OCI-LY1 (cell line): ENCODE data around the gene TTC9.

Experiments used
- H2AFZ ChIP-seq: fragments of 200-600 bp; sonication (generic), shearing (Covaris generic); 2 replicates; pipeline ENCODE4 v1.6.0; 2014; ENCODE audit warnings: antibody characterized with exemption, mild to moderate bottlenecking, low read length
- H3F3A ChIP-seq: fragments of 200-600 bp; sonication (generic), shearing (Covaris generic); 2 replicates; pipeline ENCODE4 v1.6.0; 2014; ENCODE audit warnings: mild to moderate bottlenecking, antibody characterized with exemption, low read length, moderate library complexity; ENCODE audit not compliant: insufficient read depth
- H3K27ac ChIP-seq: fragments of 200-600 bp; sonication (generic); 2 replicates; pipeline ENCODE4 v1.5.1; 2014; ENCODE audit warnings: low read length, mixed run types, mild to moderate bottlenecking, low read depth; ENCODE audit not compliant: poor library complexity, severe bottlenecking
- H3K27me3 ChIP-seq: fragments of 200-600 bp; sonication (generic); 2 replicates; pipeline ENCODE4 v1.6.0; 2014; ENCODE audit warnings: antibody characterized with exemption, mild to moderate bottlenecking, low read length, moderate library complexity; ENCODE audit not compliant: insufficient read depth
- H3K36me3 ChIP-seq: fragments of 200-600 bp; sonication (generic); 2 replicates; pipeline ENCODE4 v1.6.1; 2014; ENCODE audit warnings: mild to moderate bottlenecking, antibody characterized with exemption, low read length, moderate library complexity, mixed read lengths; ENCODE audit not compliant: insufficient read depth
- H3K4me1 ChIP-seq: fragments of 200-600 bp; sonication (generic); 2 replicates; pipeline ENCODE4 v1.5.1; 2014; ENCODE audit warnings: mild to moderate bottlenecking, low read length, moderate library complexity; ENCODE audit not compliant: insufficient read depth, severe bottlenecking
- H3K4me2 ChIP-seq: fragments of 200-600 bp; sonication (generic), shearing (Covaris generic); 2 replicates; pipeline ENCODE4 v1.6.1; 2014; ENCODE audit warnings: low read length
- H3K4me3 ChIP-seq: fragments of 200-600 bp; sonication (generic); 2 replicates; pipeline ENCODE4 v1.5.1; 2014; ENCODE audit warnings: low read length, low read depth, mild to moderate bottlenecking, mixed read lengths; ENCODE audit not compliant: poor library complexity, severe bottlenecking
- H3K79me2 ChIP-seq: fragments of 200-600 bp; shearing (Covaris generic); 2 replicates; pipeline ENCODE4 v1.6.1; 2016; ENCODE audit warnings: mixed run types, low read length, mixed read lengths; ENCODE audit not compliant: insufficient read depth
- H3K9ac ChIP-seq: fragments of 200-600 bp; sonication (generic), shearing (Covaris generic); 2 replicates; pipeline ENCODE4 v1.6.1; 2014; ENCODE audit warnings: mild to moderate bottlenecking, low read length, mixed read lengths
- H3K9me2 ChIP-seq: fragments of 200-600 bp; sonication (generic), shearing (Covaris generic); 2 replicates; pipeline ENCODE4 v1.6.1; 2014; ENCODE audit warnings: low read depth, mild to moderate bottlenecking, low read length, mixed read lengths
- H3K9me3 ChIP-seq: fragments of 200-600 bp; shearing (Covaris generic); 2 replicates; pipeline ENCODE4 v1.6.1; 2014; ENCODE audit warnings: low read length, mixed read lengths
- H4K20me1 ChIP-seq: fragments of 200-600 bp; sonication (generic), shearing (Covaris generic); 2 replicates; pipeline ENCODE4 v1.6.0; 2016; ENCODE audit warnings: mild to moderate bottlenecking, low read length; ENCODE audit not compliant: insufficient read depth
- CTCF ChIP-seq: fragments of 200-600 bp; sonication (generic), shearing (Covaris generic); IDR thresholded peaks from 2 replicates; pipeline ENCODE4 v1.5.1; 2017; ENCODE audit warnings: mild to moderate bottlenecking, antibody characterized with exemption, low read length, moderate library complexity, mixed read lengths
- EZH2 ChIP-seq: fragments of 200-600 bp; sonication (generic), shearing (Covaris generic); IDR thresholded peaks from 2 replicates; pipeline ENCODE4 v1.8.0; 2017; ENCODE audit warnings: borderline replicate concordance, mixed run types, mild to moderate bottlenecking, antibody characterized with exemption, low read length, moderate library complexity, mixed read lengths

TTC9 gene

GRCh38 chr14:70660967-70661893 lies 19.5 kb downstream of the TTC9 start:
- Histone ChIP-seq H3K79me2 (0 out of 2 replicates have a peak, but pooled peaks cover 6% of the 10 kb centered on the region), H3K27ac (peak overlapping the region; percentile 99), H3K4me1 (peaks cover 100% of the 10 kb centered on the region), H3F3A (peaks cover 8% of the 10 kb centered on the region), H3K4me3 (peak overlapping the region; percentile 24), H3K9me3 (no peaks in the 10 kb centered on the region), H3K9me2 (no peaks in the 10 kb centered on the region), H3K27me3 (no peaks in the 10 kb centered on the region), H4K20me1 (no peaks in the 10 kb centered on the region), H3K36me3 (peaks cover 17% of the 10 kb centered on the region), H2AFZ (no peak overlapping the region), H3K4me2 (peak overlapping the region; percentile 62), H3K9ac (peak overlapping the region; percentile 63)
- TF ChIP-seq CTCF = peak; percentile 56; the same call in 1 of the 2 replicates
- no peak for TF ChIP-seq EZH2

GRCh38 chr14:70662080-70662479 lies 20.4 kb downstream of the TTC9 start:
- no peaks in the 10 kb centered on the region for H3K9me3 ChIP-seq
- no peaks in the 10 kb centered on the region for H4K20me1 ChIP-seq
- peak overlapping the region; percentile 63 for H3K9ac ChIP-seq
- H3K4me1 ChIP-seq = peaks cover 100% of the 10 kb centered on the region
- no peaks in the 10 kb centered on the region for H3K9me2 ChIP-seq
- peak overlapping the region; percentile 99 for H3K27ac ChIP-seq
- H3K36me3 ChIP-seq = peaks cover 8% of the 10 kb centered on the region; the same call in 1 of the 2 replicates
- H3K27me3 ChIP-seq = no peaks in the 10 kb centered on the region
- peak overlapping the region; percentile 62 for H3K4me2 ChIP-seq
- H3K4me3 ChIP-seq = peak overlapping the region; percentile 24
- no peak overlapping the region for H2AFZ ChIP-seq
- 0 out of 2 replicates have a peak, but pooled peaks cover 6% of the 10 kb centered on the region for H3K79me2 ChIP-seq
- no peak for TF ChIP-seq EZH2
- H3F3A ChIP-seq = peaks cover 8% of the 10 kb centered on the region

GRCh38 chr14:70662816-70663215 lies 21.1 kb downstream of the TTC9 start:
- Histone ChIP-seq H3K27me3 (no peaks in the 10 kb centered on the region), H3K79me2 (0 out of 2 replicates have a peak, but pooled peaks cover 6% of the 10 kb centered on the region), H3K9me2 (no peaks in the 10 kb centered on the region), H3K4me2 (peak overlapping the region; percentile 62), H2AFZ (no peak overlapping the region), H3K9ac (peak overlapping the region; percentile 63; the same call in 1 of the 2 replicates), H3F3A (peaks cover 8% of the 10 kb centered on the region), H4K20me1 (no peaks in the 10 kb centered on the region), H3K4me1 (peaks cover 100% of the 10 kb centered on the region), H3K27ac (peak overlapping the region; percentile 99), H3K36me3 (peaks cover 14% of the 10 kb centered on the region; the same call in 1 of the 2 replicates), H3K9me3 (no peaks in the 10 kb centered on the region), H3K4me3 (no peak overlapping the region)
- TF ChIP-seq EZH2 = no peak
- no peak for TF ChIP-seq CTCF
